A172 (cell line): ENCODE data around the gene TIMM44. TPM values are rescaled to one million over a fixed set of nuclear protein-coding genes. Genes with fewer than 3 reads are reported as not detected.

Experiments used
- DNase-seq: peaks from one replicate; pipeline ENCODE4 v3.0.0-alpha.2; 2015; ENCODE audit warnings: low spot score
- total RNA-seq: library from RNA; depleted of rRNA; stranded (reverse); fragments of >200 nt; shearing (Covaris generic); gene quantifications from 2 replicates; pipeline ENCODE4 v1.2.3, GENCODE V29; 2014

The TIMM44 gene
- total RNA-seq, 1 experiment from 2014 or later = 92.0 TPM

DNA sequence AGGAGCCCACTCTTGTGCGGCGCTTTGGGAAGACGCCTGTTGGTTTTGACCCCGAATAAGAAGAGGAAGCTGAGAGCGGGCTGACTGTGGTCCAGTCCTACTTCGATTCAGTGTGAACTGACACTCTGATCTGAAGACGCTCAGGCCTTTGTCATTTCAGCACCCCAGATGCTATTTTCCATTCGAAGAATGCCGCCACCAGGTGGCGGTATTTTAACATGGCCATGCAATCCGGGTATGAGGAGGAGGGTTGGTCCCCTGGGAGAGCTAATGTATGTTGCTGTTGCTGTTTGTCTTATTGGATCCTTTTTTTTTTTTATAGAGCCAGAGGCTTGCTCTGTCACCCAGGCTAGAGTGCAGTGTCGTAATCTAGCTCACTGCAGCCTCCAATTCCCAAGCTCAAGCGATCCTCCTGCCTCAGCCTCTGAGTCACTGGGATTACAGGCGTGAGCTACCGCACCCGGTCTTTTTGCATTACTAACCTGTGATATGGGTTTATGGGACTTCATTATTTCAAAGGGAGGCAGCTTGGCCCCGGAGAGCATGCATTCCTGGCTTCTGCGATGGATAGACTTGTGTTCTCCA lies 803 bp upstream of the TIMM44 start:
- DNase-seq = peak; percentile 92

DNA sequence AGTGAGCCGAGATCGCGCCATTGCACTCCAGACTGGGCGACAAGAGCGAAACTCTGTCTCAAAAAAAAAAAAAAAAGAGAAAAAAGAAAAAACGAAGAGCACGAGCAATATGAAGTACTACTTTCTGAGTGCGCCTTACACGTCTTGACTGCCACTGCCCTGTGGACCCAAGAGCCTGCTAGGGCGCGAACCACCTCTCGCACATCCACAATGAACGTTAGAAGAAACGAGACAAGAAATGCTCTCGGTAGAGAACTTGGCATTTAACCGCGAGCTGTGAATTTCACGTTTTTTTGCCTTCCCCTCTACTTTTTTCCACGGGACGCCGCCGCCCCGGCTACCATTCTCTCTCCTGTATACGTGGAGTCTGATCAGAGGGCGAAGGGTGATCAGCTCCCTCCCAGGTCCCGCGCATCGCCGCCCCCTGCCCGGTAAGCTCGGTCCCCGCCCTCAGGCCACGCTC lies 454 bp downstream of the TIMM44 start:
- DNase-seq = no peak

DNA sequence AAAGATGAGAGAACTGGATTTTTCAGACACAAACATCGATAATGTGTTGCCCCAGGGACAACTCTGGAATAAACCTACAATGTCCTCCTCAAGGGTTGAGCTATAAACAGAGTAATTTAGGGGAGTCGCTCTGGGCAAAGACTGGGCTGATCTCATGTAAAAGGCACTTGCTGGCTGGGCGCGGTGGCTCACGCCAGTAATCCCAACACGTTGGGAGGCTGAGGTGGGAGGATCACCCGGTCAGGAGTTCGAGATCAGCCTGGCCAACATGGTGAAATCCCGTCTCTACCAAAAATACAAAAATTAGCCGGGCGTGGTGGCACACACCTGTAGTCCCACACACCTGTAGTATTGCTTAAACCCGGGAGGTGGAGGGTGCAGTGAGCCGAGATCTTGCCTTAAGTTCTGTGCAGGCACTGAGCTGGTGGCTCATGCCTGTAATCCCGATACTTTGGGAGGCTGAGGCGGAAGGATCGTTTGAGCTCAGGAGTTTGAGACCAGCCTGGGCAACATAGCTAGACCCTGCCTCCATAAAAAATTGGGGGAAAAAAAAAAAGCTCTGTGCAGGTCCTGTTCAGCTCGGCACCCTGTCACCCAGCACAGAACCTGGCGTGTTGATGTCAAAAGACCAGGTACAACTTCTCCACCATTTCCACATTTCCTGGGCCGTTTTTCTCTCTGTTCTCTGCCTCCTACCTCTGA lies 1.4 kb downstream of the TIMM44 start:
- no peak for DNase-seq

DNA sequence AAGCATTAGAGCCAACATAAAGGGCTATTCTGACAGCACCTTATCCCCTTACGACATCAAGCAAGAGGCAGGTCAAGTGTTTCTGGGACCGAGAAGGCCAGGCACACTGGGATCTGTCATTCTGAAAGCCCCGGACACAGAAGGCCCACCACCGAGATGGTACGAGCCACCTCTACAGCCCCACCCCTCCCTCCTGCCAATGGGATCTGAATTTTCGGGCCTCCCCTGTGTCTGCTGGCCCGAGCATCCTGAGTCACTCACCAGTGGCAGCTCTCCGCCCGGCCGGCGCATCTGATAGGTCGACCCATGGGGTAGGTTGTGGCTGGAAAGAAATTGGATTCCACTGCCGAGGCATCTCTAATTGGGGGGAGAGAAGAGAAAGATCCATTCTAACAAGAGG lies 2.6 kb downstream of the TIMM44 start:
- DNase-seq = no peak

DNA sequence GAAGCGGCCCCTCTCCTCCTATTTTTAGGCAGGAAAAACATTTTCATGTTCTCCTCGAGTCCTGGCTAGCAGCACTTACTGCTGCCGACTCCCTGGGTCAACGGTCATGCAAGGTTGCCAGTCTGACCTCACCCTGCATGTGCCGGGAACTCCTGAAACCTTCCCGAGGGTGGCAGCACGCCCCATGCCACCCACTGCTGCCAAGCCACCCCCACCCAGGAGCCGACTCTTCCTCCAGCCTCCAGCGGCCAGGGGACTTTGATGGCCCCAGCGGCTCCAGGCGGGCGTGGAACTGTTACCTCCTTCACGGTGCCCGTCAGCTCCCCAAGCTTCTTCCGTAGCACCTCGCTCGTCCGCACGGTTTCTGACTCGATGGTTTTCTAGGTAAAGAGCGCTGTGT lies 8.7 kb downstream of the TIMM44 start:
- DNase-seq = no peak

DNA sequence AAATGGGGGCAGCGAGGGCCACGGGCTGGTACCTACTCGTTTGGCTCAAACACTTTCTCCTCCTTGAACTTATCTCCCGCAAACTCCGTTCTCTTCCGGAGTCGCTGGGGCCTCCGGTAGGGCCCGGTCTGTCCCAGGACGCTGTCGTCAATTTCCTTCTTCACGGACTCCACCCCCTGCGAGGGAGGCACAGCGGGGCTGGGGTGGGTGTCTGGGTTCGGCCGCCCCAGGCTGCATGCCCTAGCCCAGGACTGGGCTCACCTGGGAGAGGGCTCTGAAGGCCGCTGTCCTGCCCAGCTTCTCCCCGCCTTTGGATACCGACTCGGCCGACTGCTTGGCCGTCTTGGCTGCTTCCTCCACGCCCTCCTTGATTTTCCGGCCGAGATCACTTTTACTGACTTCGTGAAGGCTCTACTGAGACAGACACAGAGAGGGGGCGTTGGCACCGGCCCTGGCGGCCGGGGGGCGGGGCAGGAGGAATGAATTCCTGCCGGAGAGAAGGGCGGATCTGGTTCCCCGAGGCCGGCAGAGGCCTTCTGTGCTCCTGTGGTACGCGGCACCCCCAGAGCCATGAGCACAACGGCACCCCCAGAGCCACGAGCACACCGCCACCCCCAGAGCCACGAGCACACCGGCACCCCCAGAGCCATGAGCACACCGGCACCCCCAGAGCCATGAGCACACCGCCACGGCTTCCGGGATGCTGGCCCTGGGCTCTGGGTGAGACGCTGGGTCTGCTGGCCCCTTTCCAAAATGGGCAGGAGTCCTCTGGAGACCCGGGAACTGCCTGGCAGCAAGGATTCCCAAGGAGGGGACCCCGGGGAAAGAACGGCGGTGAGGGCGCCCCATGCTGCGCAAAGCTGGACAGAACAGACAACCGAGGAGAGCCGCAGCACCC lies 9.4 kb downstream of the TIMM44 start:
- DNase-seq = no peak

DNA sequence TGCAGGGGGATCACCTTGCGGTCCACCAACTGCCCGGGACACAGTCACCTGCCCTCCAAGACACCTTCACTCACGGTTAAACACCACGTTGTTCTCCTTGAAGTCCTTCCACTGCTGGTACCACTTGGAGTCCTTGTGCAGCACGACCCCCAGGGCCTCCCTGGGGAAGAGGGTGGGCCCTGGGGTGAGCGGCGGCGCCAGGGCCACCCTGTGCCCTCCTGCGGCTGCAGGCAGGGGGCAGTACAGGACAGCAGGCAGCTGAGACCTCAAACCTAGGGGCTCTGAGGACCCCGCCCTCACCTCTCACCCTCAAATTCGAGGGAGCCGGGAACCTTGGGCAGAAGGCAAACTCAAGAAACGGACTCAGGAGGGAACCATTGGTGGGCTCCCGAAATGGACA lies 10.1 kb downstream of the TIMM44 start:
- DNase-seq = no peak

DNA sequence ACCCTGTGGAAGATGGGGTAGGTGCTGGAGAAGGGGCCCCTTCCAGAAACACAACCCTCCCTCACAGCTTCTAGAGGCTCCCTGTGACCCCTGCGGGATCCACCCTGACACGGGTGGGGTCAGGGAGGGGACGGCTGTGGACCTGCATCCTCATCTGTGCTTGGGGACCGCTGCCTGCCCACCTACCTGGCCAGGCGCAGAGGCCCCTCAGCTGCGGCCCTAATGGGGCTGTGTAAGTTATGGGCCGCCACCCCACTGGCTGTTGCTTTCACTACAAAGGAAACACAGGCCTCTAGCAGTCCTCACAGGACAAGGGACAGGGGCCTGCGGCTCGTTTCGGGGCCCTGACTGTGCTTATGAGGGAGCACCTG lies 10.6 kb downstream of the TIMM44 start:
- no peak for DNase-seq

DNA sequence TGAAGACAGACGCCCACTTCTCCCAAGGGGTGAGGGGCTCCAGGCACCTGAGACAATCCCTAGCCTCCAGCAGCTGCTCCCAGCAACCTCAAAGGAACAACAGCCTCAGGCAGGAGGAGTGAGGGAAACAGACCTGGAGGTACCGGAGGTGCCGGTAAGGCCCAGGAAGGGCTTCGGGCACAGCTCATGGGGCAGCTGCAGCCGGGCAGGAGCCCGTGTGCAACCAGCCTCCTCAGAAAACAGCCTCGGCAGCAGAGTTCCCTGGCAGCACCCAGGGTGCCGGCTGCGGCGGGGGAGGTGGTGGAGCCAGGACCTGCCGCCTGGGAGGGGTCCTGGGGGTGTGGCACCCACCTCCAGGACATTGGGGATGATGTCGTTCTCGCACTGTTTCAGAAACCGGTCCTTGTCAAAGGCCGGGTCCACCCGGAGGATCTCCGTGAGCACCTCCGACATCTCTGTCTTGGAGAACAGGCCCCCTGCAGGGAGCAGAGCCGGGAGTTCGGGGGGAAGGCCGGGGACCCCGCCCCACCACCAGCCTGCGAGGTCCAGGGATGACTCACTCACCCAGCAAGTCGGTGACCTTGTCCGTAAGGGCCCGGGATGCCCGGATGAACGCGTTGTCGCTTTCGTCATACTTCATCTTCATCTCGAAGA lies 11.1 kb downstream of the TIMM44 start:
- DNase-seq = no peak

DNA sequence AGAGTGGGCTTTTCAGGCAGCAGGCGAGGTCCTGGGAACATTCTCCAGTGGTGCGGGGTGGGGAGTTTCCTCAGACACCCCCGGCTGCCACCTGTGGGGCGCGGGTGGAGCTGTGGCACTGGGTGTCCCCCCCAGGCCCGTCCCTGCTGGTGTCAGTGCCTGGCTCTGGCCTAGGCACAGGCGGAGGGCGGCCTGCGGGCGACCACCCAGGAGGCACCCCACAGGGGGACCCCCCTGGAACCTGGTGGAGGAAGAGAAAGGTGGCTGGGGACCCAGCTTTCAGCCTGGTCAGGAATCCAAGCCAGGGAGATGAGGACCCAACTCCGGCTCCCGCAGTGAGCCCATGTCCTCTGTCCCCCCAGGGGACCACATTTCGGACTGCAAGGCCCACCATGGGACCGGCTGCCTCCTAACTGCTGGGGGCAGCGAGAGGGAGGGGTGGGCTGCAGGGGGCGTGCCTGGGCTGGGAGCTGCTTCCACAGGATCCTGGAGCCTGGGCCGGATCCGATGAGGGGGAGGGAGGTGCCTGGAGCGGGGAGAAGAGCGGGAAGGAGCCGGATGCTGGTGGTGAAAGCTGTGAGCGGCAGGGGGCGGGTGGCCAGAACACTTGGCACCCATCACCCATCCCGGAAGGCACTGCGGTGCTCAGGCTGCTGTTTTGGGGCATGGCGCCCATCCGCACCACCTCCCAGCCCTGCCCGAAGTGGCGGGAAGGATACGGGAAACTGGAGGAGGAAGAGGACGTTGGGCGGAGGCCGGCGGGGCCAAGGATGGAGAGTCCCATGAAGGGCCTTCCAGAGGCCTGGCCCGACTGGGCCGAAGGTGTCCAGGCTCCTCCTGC lies 12.0 kb downstream of the TIMM44 start:
- no peak for DNase-seq

DNA sequence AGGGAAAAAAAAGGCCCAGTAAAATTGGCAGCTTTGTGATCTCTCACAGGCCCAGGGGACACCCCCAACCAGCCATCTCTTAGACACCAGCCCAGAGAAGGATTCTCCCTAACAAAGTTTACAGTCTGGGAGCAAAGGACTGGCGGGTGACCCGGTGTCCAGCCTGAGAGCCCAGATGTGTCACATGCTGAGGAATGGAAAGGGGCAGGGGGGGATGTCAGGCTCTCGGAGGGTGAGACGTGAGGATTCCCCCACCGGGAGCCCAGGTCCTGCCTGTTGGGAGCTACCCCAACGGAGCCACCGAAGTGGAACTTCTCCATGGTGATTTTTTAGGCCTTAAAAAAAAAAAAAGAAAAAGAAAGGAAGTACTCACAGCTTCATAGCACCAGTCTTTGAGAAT lies 12.7 kb downstream of the TIMM44 start:
- DNase-seq = no peak

DNA sequence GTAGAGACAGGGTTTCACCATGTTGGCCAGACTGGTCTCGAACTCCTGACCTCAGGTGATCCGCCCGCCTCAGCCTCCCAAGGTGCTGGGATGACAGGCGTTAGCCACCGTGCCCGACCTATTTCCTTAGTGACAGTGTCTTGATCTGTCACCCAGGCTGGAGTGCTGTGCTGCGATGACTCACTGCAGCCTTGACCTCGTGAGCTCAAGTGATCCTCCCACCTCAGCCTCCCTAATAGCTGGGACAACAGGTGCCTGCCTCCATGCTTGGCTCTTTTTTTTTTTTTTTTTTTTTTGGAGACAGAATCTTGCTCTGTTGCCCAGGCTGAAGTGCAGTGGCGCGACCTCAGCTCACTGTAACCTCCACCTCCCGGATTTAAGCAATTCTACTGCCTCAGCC lies 13.4 kb downstream of the TIMM44 start:
- peak; percentile 64 for DNase-seq

DNA sequence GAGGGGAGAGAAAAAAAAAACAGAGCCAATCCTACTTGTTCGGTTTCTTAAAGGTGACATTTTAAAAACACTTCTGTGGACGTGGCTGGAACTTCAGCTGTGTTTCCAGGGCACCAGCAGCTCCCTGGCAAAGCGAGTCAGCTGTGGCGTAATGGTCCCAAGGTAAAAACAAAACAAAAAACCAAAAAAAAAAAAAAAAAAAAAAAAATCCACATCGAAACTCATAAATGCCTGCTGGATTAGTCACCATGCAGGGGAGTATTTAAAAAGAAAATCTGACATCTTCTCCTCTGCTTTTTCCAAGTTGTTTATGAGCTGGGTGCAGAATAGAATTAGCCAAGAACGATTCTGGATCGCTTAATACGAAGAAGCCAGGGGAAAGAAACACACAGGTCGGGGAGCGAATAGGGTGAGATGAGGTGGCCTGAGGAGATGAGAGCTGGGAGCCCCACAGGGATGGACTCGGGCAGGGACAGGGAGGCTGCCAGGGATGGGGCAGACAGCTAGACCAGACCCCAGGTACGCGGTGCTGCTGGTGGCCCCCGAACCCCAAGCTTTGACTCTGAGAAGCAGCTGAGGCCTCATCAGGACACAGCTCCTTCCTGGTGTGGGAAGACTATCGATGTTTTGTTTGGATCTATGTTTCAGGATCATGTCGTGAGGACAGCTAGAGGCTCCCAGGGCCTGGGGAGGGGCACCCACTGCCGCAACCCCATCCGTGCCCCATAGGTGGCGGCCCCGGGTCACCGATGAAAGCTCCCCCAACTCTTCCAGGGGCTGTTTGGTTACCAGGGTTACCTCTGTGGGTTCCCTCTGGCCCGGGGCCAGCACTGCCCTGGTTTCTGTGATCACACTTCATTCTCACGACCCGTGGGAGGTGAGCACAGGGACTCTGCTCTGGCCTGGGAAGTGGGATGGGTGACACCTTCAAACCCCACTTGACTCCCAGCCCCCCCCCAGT lies 14.4 kb downstream of the TIMM44 start:
- DNase-seq = peak; percentile 79

DNA sequence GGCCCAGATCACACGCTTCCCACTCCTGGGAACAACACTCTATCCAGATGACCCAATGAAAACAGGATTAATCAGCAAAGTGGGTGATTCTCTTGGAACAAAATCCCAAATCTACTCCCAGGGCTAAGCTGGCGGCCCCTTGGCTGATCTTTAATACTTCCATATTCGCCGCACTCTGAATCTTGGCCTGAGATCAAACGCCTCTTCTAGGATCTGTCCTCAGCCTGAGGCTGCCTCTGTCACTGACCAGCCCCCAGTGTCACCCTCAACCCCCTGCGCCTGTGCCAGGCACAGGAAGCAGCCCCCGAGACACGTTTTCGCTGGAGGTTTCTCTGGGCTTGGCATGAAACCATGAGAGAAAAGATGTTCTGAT lies 15.1 kb downstream of the TIMM44 start:
- no peak for DNase-seq

DNA sequence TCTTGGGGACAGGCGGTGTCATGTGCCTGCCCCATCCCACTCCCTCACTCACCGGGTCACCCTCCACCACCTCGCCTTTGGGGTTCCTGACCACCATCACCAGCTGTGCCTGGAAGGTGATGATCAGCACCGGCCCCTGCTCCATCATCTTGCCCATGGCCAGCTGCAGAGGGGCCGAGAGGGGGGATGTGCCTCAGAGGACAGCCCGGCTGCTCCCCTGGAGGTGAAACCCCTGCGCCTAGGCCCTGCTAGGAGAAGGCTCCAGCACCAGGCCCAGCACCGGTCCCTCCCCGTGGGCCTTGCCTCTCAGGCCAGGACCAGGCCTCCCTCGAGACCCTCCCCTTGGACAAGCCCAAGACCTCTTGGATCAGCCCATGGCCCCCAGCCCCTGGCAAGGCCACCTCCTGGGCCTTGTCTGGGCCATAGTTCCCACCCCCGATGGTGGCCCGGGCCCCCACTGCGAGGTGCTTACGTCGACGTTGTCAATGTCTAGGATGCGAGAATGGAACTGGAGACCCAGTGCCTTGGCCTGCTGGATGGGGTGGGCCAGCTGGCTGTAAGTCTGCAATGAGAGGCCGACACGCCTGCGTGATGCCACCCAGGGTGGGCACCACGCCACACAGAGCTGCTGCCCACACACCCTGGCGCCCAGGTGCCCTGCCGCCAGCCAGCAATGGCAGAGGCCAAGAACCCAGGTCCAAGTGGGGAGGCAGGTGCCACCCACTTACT lies 15.7 kb downstream of the TIMM44 start:
- no peak for DNase-seq

DNA sequence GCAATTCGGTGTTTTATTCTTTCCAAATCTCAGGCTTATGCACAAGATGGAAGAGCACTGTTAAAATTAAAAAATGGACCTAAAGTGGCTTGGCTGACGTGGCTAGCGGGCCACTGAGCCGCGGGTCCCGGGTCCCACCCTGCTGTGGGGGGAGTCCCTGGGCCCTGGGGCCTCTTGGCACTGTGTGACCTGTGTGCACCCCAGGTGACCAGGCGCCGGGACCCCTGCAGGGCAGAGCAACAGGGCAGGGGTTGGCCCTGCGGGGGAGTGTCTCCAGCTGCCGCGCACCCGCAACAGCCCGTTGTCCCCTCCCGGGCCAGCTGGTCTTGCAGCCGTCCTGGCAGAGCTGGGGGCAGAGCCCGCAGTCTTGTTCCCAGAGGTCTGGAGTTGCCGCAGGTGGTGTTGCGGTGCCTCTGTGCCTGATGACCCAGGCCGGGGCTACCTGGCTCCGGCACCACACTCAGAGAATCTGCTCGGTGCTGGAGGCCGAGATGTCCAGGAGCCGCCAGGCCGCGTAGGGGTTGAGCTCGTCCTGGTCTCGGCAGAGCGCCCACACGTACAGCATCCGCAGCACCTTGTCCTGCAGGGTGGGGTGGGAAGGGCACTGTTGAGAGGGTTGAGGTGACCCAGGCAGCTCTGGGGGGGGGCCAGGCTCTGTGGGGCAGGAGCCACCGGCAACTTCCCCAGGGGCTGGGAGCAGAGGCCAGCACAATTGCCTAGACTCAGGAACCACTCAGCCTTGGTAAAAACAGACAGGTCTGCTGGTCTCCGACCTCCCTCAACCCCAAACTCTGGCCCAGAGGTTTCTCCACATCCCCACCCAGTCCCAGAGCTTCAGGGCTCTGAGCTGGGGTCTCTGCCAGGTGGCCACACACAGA lies 16.5 kb downstream of the TIMM44 start:
- DNase-seq = no peak

DNA sequence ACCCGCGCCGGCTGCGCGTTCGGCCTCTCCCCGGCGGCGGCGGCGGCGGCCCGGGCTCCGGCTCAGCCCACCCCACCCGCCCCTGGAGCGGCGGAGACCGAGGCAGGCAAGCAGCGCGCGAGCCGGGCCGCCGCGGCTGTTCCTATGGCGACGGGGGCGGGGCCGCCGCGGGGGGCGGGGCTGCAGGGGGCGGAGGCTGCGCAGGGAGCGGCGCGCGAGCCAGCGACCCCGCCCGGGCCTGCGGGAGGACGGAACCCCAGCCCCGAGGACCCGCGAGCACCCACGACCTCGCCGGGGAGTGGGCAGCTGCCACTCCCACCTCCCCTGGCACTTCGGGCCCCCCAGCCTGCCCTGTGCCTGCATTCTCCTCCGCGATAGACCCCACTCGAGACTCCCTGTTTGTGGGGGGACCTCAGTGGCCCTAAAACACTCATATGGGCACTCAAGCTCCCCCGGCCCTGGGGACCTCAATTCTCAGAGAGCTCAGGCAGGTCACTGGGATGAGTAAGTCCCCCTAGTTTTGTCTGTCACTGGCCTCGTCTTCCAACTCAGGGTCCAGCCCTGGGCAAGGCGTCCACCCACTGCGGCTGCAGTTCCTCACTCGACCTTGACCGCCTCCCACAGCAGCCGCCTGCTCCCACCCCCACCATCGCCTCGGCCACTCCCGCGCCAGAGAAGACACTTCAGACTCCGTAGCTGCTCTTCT lies 17.3 kb downstream of the TIMM44 start, which contains the start of gene CTXN1:
Gene CTXN1 (minus strand): TSS at position 115 of the 706 bp plus-strand sequence. CDS start 597 bp downstream, outside the sequence.
- DNase-seq = no peak
